Common myeloid progenitor, CD34-positive (primary cell): Measurements from ENCODE around the gene LYSMD2.
A peak's percentile ranks its signal among the peaks of the same experiment; 100 is the strongest.

Experiments
- CTCF ChIA-PET: fragments of 350-600 bp; sonication (Branson Sonifier 250); formaldehyde crosslinking; loops from one replicate; lab custom pipeline; 2021; ENCODE audit warnings: antibody characterized with exemption; lab: Charles Lee
- POLR2A ChIA-PET: fragments of 350-600 bp; sonication (Branson Sonifier 250); formaldehyde crosslinking; loops from one replicate; lab custom pipeline; 2021; ENCODE audit warnings: antibody characterized with exemption; lab: Charles Lee
- DNase-seq, 3 donors: peaks; one replicate each; pipeline versions ENCODE4 v3.0.0 to v3.0.0-alpha.2; 2013
- H3K27ac ChIP-seq, 2 experiments: 1 replicate in 1 of 2; 2 replicates in 1 of 2; pipeline ENCODE4 v1.7.0; 2013; ENCODE audit warnings: inconsistent platforms in 2 of 2, low read length in 2 of 2, mild to moderate bottlenecking in 2 of 2, low read depth in 1 of 2, moderate library complexity in 1 of 2; ENCODE audit not compliant: severe bottlenecking in 2 of 2, insufficient read depth in 1 of 2, poor library complexity in 1 of 2
- H3K27me3 ChIP-seq, 5 experiments: replicated peaks in 2 of 5; 1 replicate in 3 of 5; 2 replicates in 2 of 5; pipeline versions ENCODE4 v1.6.1 to v1.7.0; 2013; ENCODE audit warnings: low read length in 4 of 5, mild to moderate bottlenecking in 2 of 5, moderate library complexity in 2 of 5, inconsistent platforms in 1 of 5; ENCODE audit not compliant: insufficient read depth in 5 of 5, control insufficient read depth in 4 of 5
- H3K36me3 ChIP-seq, 4 experiments: 1 replicate in 2 of 4; 2 replicates in 2 of 4; pipeline versions ENCODE4 v1.6.1 to v1.7.0; 2013; ENCODE audit warnings: low read length in 3 of 4, control low read depth in 1 of 4, mild to moderate bottlenecking in 1 of 4; ENCODE audit not compliant: control insufficient read depth in 4 of 4, insufficient read depth in 4 of 4
- H3K4me1 ChIP-seq, 4 experiments: 1 replicate in 3 of 4; 2 replicates in 1 of 4; pipeline versions ENCODE4 v1.6.1 to v1.7.1; 2013; ENCODE audit warnings: low read length in 3 of 4, mild to moderate bottlenecking in 3 of 4, control low read depth in 1 of 4, inconsistent platforms in 1 of 4, moderate library complexity in 1 of 4; ENCODE audit not compliant: control insufficient read depth in 4 of 4, insufficient read depth in 4 of 4; ENCODE audit errors: control extremely low read depth in 1 of 4
- H3K4me3 ChIP-seq, 7 experiments: 1 replicate in 4 of 7; 2 replicates in 3 of 7; pipeline versions ENCODE4 v1.5.1 to v1.7.0; 2013; ENCODE audit warnings: mild to moderate bottlenecking in 7 of 7, low read length in 6 of 7, moderate library complexity in 6 of 7, inconsistent platforms in 2 of 7, low read depth in 2 of 7, control low read depth in 1 of 7; ENCODE audit not compliant: insufficient read depth in 4 of 7, control insufficient read depth in 1 of 7; ENCODE audit errors: extremely low read depth in 1 of 7
- H3K9me3 ChIP-seq, 5 experiments: 1 replicate in 4 of 5; 2 replicates in 1 of 5; pipeline versions ENCODE4 v1.6.1 to v1.7.1; 2013; ENCODE audit warnings: low read length in 4 of 5, mild to moderate bottlenecking in 2 of 5, inconsistent platforms in 1 of 5, low read depth in 1 of 5, moderate library complexity in 1 of 5; ENCODE audit not compliant: control insufficient read depth in 4 of 5, insufficient read depth in 2 of 5; ENCODE audit errors: control extremely low read depth in 1 of 5
- WGBS: methylation state at CpG from one replicate; pipeline ENCODE4 v1.1.5; 2013; ENCODE audit not compliant: insufficient coverage; 5-methylcytosine and 5-hydroxymethylcytosine counted together

Gene LYSMD2

GRCh38 chr15:51749307-51749706 is 11.9 kb upstream of the LYSMD2 start:
- Histone ChIP-seq H3K9me3 (no peaks in the 10 kb centered on the region), H3K27ac (no peak overlapping the region), H3K4me3 (no peak overlapping the region), H3K27me3 (peaks cover 0 to 7% (median 0%) of the 10 kb centered on the region in 5 experiments), H3K4me1 (peaks cover 3 to 27% (median 17%) of the 10 kb centered on the region in 4 experiments), H3K36me3 (no peaks in the 10 kb centered on the region)
- 97% methylated on average over 5 of the region's 5 CpGs for WGBS
- CTCF ChIA-PET: interaction anchor here (1.4 to 1.8 kb wide), 3 partner anchors 11 to 27 kb away, joined by 4 to 5 read pairs (median 5); partner anchors contain the start of gene LYSMD2
- DNase-seq: no peak
- POLR2A ChIA-PET: no interaction called here

- no peak overlapping the region for H3K27ac ChIP-seq
- no peak for DNase-seq
- ChIA-PET CTCF (interaction anchor here (0.9 to 1.1 kb wide), 2 partner anchors 8 to 38 kb away, joined by 3 read pairs; no protein-coding TSS in a partner anchor), POLR2A (no interaction called here)
- H3K9me3 ChIP-seq: no peaks in the 10 kb centered on the region
- no peaks in the 10 kb centered on the region for H3K27me3 ChIP-seq
- H3K36me3 ChIP-seq: peaks cover 0 to 2% (median 0%) of the 10 kb centered on the region in 4 experiments
- peaks cover 20 to 45% (median 33%) of the 10 kb centered on the region in 4 experiments for H3K4me1 ChIP-seq
- WGBS: no CpG with 5 or more reads among the region's 2 CpGs
- no peak overlapping the region for H3K4me3 ChIP-seq
Observed at GRCh38 chr15:51739061-51739712, 1.7 kb upstream of the LYSMD2 start.

- no CpG with 5 or more reads among the region's 2 CpGs for WGBS
- ChIA-PET POLR2A (interaction anchor here (0.6 kb wide), 1 partner anchor 15 kb away, joined by 4 read pairs; no protein-coding TSS in a partner anchor), CTCF (interaction anchor here (1.1 to 1.4 kb wide), 4 partner anchors 10 to 119 kb away, joined by 3 to 6 read pairs (median 4); no protein-coding TSS in a partner anchor)
- Histone ChIP-seq H3K27ac (no peak overlapping the region), H3K4me3 (peak overlapping the region in 1 of 7 experiments; percentile 8), H3K9me3 (no peaks in the 10 kb centered on the region), H3K36me3 (peaks cover 0 to 2% (median 0%) of the 10 kb centered on the region in 4 experiments), H3K27me3 (no peaks in the 10 kb centered on the region), H3K4me1 (peaks cover 25 to 51% (median 38%) of the 10 kb centered on the region in 4 experiments)
- no peak for DNase-seq
Observed at GRCh38 chr15:51738553-51738952, 1.1 kb upstream of the LYSMD2 start.

GRCh38 chr15:51736751-51737521 is 519 bp downstream of the LYSMD2 start:
- Histone ChIP-seq H3K36me3 (peaks cover 0 to 2% (median 0%) of the 10 kb centered on the region in 4 experiments), H3K4me1 (peaks cover 40 to 67% (median 54%) of the 10 kb centered on the region in 4 experiments), H3K27ac (peak overlapping the region; percentile 64 to 81), H3K9me3 (no peaks in the 10 kb centered on the region), H3K4me3 (peak overlapping the region; percentile 69 to 96 (median 90)), H3K27me3 (no peaks in the 10 kb centered on the region)
- CTCF ChIA-PET: interaction anchor here (1.0 to 2.5 kb wide), 13 partner anchors 12 to 116 kb away, joined by 3 to 10 read pairs (median 5); partner anchors contain the start of gene TMOD2
- 0% methylated on average over 38 of the region's 69 CpGs for WGBS
- peak; percentile 50 to 79 (median 71) for DNase-seq
- POLR2A ChIA-PET: interaction anchor here (0.7 to 1.7 kb wide), 3 partner anchors 9 to 91 kb away, joined by 3 to 5 read pairs (median 3); no protein-coding TSS in a partner anchor

- peaks cover 47 to 76% (median 62%) of the 10 kb centered on the region in 4 experiments for H3K4me1 ChIP-seq
- ChIA-PET CTCF (interaction anchor here (0.5 to 2.5 kb wide), 12 partner anchors 13 to 181 kb away, joined by 3 to 10 read pairs (median 5); partner anchors contain the start of gene TMOD2), POLR2A (no interaction called here)
- no peaks in the 10 kb centered on the region for H3K9me3 ChIP-seq
- no peaks in the 10 kb centered on the region for H3K27me3 ChIP-seq
- H3K4me3 ChIP-seq: peak overlapping the region in 6 of 7 experiments; percentile 69 to 90 (median 86)
- DNase-seq: no peak
- WGBS: 31% methylated on average over 2 of the region's 3 CpGs
- H3K36me3 ChIP-seq: peaks cover 0 to 2% (median 0%) of the 10 kb centered on the region in 4 experiments
- H3K27ac ChIP-seq: peak overlapping the region; percentile 64 to 81
Observed at GRCh38 chr15:51736069-51736468, 1.4 kb downstream of the LYSMD2 start.

- 0% methylated on average over 1 of the region's 5 CpGs for WGBS
- Histone ChIP-seq H3K36me3 (peaks cover 0 to 2% (median 0%) of the 10 kb centered on the region in 4 experiments), H3K4me3 (peak overlapping the region in 6 of 7 experiments; percentile 69 to 90 (median 86)), H3K4me1 (peaks cover 53 to 82% (median 68%) of the 10 kb centered on the region in 4 experiments), H3K9me3 (no peaks in the 10 kb centered on the region), H3K27me3 (no peaks in the 10 kb centered on the region), H3K27ac (peak overlapping the region; percentile 64 to 86)
- POLR2A ChIA-PET: no interaction called here
- CTCF ChIA-PET: interaction anchor here (1.0 to 4.0 kb wide), 11 partner anchors 13 to 90 kb away, joined by 3 to 21 read pairs (median 6); partner anchors contain the start of gene TMOD2
- DNase-seq: peak in 2 of 3 donors; percentile 58 to 62
Observed at GRCh38 chr15:51735228-51736010, 2.0 kb downstream of the LYSMD2 start.
